GM06990 (cell line): ENCODE measurements around the gene CCDC117.
"Not testable (repeated sequence)": the region's sequence is repeated elsewhere in the genome, so short reads cannot be mapped to it uniquely, and the experiment has no call there.

Experiments
- DNase-seq: peaks from one replicate; pipeline ENCODE4 v3.0.0-alpha.2; 2011; ENCODE audit not compliant: insufficient read length; ENCODE audit errors: extremely low read depth
- H3K27me3 ChIP-seq: replicated peaks from 2 replicates; pipeline ENCODE4 v1.6.0; 2011; ENCODE audit warnings: low read length; ENCODE audit not compliant: control insufficient read depth, insufficient read depth
- H3K36me3 ChIP-seq: 2 replicates; pipeline ENCODE4 v1.5.1; 2011; ENCODE audit warnings: low read length; ENCODE audit not compliant: control insufficient read depth, insufficient read depth
- H3K4me3 ChIP-seq: replicated peaks from 2 replicates; pipeline ENCODE4 v1.5.1; 2011; ENCODE audit warnings: low read depth, mild to moderate bottlenecking, control low read depth, low read length
- CTCF ChIP-seq: IDR thresholded peaks from 2 replicates; pipeline ENCODE4 v1.5.1; 2011; ENCODE audit warnings: low read length, control low read depth, mild to moderate bottlenecking, inconsistent platforms; ENCODE audit not compliant: insufficient read depth, poor library complexity, severe bottlenecking

CCDC117 gene

GRCh38 chr22:28819253-28820096 is 47.0 kb downstream of the CCDC117 start:
- H3K4me3 ChIP-seq, result no peak overlapping the region
- DNase-seq, result peak; percentile 48
- TF ChIP-seq CTCF, result no peak
- H3K36me3 ChIP-seq, result no peaks in the 10 kb centered on the region
- no peaks in the 10 kb centered on the region for H3K27me3 ChIP-seq

GRCh38 chr22:28820885-28821284 is 48.4 kb downstream of the CCDC117 start:
- Histone ChIP-seq H3K4me3 (no peak overlapping the region), H3K36me3 (no peaks in the 10 kb centered on the region), H3K27me3 (no peaks in the 10 kb centered on the region)
- no peak for DNase-seq
- TF ChIP-seq CTCF, result no peak

- no peak for DNase-seq
- Histone ChIP-seq H3K4me3 (no peak overlapping the region), H3K27me3 (no peaks in the 10 kb centered on the region), H3K36me3 (no peaks in the 10 kb centered on the region)
- no peak for TF ChIP-seq CTCF
Measured at GRCh38 chr22:28821452-28821851, 49.0 kb downstream of the CCDC117 start.

GRCh38 chr22:28822930-28823551 is 50.5 kb downstream of the CCDC117 start:
- H3K4me3 ChIP-seq, result no peak overlapping the region
- no peaks in the 10 kb centered on the region for H3K27me3 ChIP-seq
- DNase-seq, result no peak
- no peak for TF ChIP-seq CTCF
- no peaks in the 10 kb centered on the region for H3K36me3 ChIP-seq

- not testable (repeated sequence) for H3K27me3 ChIP-seq, H3K36me3 ChIP-seq, DNase-seq, H3K4me3 ChIP-seq
Measured at GRCh38 chr22:28824455-28824854, 52.0 kb downstream of the CCDC117 start.

- not testable (repeated sequence) for DNase-seq, H3K27me3 ChIP-seq, H3K36me3 ChIP-seq, H3K4me3 ChIP-seq
Measured at GRCh38 chr22:28826430-28826829, 53.9 kb downstream of the CCDC117 start.

GRCh38 chr22:28826921-28827320 is 54.4 kb downstream of the CCDC117 start:
- no peak for TF ChIP-seq CTCF
- H3K36me3 ChIP-seq, result no peaks in the 10 kb centered on the region
- no peak for DNase-seq
- H3K4me3 ChIP-seq, result no peak overlapping the region
- H3K27me3 ChIP-seq, result no peaks in the 10 kb centered on the region
